Ascending aorta (tissue), 2 donors: ENCODE data around the gene CRLF2. TPM values are rescaled to one million over a fixed set of nuclear protein-coding genes. Genes with fewer than 3 reads are reported as not detected.

ENCODE experiments used
- DNase-seq, 2 donors: peaks; one replicate each; pipeline ENCODE4 v3.0.0-alpha.2; 2019; ENCODE audit warnings: low spot score in 2 of 2
- H3K27ac ChIP-seq, 2 donors: fragments of 200-600 bp; sonication (generic); one replicate each; pipeline ENCODE4 v1.5.1; 2016 to 2017; ENCODE audit warnings: mild to moderate bottlenecking in 1 of 2
- H3K27me3 ChIP-seq: fragments of 200-600 bp; sonication (generic); one replicate; pipeline ENCODE4 v1.5.1; 2017
- H3K36me3 ChIP-seq, 2 donors: fragments of 200-600 bp; sonication (generic); one replicate each; pipeline ENCODE4 v1.5.1; 2016
- H3K4me1 ChIP-seq, 2 donors: fragments of 200-600 bp; sonication (generic); one replicate each; pipeline ENCODE4 v1.5.1; 2016 to 2017; ENCODE audit warnings: mild to moderate bottlenecking in 1 of 2
- H3K4me3 ChIP-seq, 2 donors: fragments of 200-600 bp; sonication (generic); one replicate each; pipeline ENCODE4 v1.5.1; 2016 to 2017; ENCODE audit warnings: mild to moderate bottlenecking in 1 of 2
- H3K9me3 ChIP-seq, 2 donors: fragments of 200-600 bp; sonication (generic); one replicate each; pipeline ENCODE4 v1.5.1; 2016
- intact Hi-C: fragments of 100-400 bp; cut with DNase I; formaldehyde crosslinking; loops from one replicate; pipeline ENCODE4 v1.15.1; 2023
- total RNA-seq: library from RNA; depleted of rRNA; stranded (reverse); fragments of >200 nt; gene quantifications from one replicate; pipeline ENCODE4 v1.1.0, GENCODE V29; 2016
- TF ChIP-seq, protein P1 (sequence below), 3 experiments: fragments of 200-600 bp in 2 of 3; fragments of 450-650 bp in 1 of 3; sonication (generic) in 2 of 3; IDR thresholded peaks; one replicate each; pipeline ENCODE4 v1.5.1; 2016 to 2019; ENCODE audit warnings: antibody characterized with exemption in 3 of 3, mild to moderate bottlenecking in 1 of 3, moderate library complexity in 1 of 3

The CRLF2 gene
- total RNA-seq, 1 donor from 2014 or later, result 1.1 TPM

DNA sequence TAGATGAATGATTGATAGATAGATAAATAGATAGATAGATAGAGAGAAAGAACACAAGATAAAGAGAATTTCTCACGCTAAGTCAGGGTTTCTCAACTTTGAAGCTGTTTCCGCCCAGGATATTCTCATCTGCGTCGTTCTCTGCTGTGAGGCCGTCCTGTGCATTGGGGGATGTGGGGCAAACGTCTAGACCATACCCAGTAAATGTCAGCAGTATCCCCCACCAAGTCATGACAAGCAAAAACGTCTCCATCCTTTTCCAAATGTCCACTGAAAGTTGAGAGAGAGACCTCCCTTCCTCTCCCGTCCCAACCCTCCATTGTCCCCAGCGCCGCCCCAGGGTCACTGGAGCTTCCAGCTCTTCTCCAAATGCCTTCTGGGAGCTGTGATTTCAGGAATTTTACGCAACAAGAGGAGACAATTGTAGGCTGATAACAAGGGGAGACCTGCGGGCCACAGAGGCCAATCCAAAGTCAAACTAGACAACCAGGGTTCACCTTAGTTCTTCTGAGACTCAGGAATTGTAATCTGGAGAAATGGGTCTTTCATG, 8.9 kb upstream of the CRLF2 start:
- Histone ChIP-seq H3K27me3 (no peaks in the 10 kb centered on the region), H3K36me3 (no peaks in the 10 kb centered on the region), H3K4me3 (no peak overlapping the region), H3K4me1 (no peaks in the 10 kb centered on the region), H3K27ac (no peak overlapping the region), H3K9me3 (peaks cover 0 to 2% of the 10 kb centered on the region in 2 donors)
- intact Hi-C loops, result no loop called here
- TF ChIP-seq, protein P1, sequence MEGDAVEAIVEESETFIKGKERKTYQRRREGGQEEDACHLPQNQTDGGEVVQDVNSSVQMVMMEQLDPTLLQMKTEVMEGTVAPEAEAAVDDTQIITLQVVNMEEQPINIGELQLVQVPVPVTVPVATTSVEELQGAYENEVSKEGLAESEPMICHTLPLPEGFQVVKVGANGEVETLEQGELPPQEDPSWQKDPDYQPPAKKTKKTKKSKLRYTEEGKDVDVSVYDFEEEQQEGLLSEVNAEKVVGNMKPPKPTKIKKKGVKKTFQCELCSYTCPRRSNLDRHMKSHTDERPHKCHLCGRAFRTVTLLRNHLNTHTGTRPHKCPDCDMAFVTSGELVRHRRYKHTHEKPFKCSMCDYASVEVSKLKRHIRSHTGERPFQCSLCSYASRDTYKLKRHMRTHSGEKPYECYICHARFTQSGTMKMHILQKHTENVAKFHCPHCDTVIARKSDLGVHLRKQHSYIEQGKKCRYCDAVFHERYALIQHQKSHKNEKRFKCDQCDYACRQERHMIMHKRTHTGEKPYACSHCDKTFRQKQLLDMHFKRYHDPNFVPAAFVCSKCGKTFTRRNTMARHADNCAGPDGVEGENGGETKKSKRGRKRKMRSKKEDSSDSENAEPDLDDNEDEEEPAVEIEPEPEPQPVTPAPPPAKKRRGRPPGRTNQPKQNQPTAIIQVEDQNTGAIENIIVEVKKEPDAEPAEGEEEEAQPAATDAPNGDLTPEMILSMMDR (IDR thresholded peaks at IDR 0.05), result no peak
- peak in 1 of 2 donors; percentile 34 for DNase-seq

DNA sequence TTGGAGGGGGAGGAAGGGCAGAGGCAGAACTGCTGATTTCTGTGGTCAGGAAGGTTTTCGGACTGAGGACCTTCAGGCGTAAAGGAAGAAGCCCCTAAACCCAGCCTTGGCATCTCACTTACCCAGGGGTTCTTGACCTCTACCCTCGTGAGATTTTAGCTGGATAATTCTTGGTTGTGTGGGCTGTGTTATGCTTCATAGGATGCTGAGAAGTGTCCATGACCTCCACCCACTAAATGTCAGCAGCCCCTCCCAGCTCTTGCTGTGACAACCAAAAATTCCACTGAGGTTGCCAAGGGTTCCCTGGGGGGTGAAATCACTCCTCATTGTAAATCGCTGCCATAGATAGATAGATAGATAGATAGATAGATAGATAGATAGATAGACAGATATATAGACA, 5.8 kb upstream of the CRLF2 start:
- Histone ChIP-seq H3K4me3 (no peak overlapping the region), H3K27me3 (no peaks in the 10 kb centered on the region), H3K9me3 (peaks cover 0 to 2% of the 10 kb centered on the region in 2 donors), H3K4me1 (no peaks in the 10 kb centered on the region), H3K27ac (no peak overlapping the region), H3K36me3 (no peaks in the 10 kb centered on the region)
- intact Hi-C loops, result no loop called here
- peak in 1 of 2 donors; percentile 18 for DNase-seq
- TF ChIP-seq, protein P1 (IDR thresholded peaks at IDR 0.05), result no peak

DNA sequence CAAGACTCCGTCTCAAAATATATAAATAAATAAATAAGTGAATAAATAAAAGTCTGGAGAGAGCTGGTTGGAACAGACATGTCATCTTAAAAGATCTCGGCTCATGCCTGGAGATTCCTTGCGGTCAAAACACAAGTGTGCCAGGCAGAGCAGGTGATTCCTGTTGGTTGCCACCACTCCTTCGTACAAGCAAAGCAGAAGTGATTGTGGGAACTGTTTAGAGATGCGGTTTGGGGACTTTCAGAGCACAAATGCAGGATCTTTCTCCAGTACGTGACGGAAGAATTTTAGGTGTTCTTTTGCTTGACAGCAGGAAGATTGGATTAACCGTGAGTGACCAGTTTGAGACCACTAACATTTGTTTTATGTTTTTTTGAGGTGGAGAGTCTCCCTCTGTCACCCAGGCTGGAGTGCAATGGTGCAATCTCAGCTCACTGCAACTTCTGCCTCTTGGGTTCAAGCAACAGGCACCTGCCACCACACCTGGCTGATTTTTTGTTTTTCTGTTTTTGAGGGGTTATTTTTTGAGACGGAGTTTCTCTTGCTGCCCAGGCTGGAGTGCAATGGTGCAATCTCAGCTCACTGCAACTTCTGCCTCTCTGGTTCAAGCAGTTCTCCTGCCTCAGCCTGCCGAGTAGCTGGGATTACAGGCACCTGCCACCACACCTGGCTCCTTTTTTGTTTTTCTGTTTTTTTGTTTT, 2.8 kb upstream of the CRLF2 start:
- Histone ChIP-seq H3K4me1 (no peaks in the 10 kb centered on the region), H3K4me3 (no peak overlapping the region), H3K27ac (no peak overlapping the region), H3K36me3 (no peaks in the 10 kb centered on the region), H3K27me3 (no peaks in the 10 kb centered on the region), H3K9me3 (no peaks in the 10 kb centered on the region)
- TF ChIP-seq, protein P1 (IDR thresholded peaks at IDR 0.05), result no peak
- DNase-seq, result peak in 1 of 2 donors; percentile 39
- intact Hi-C loops, result no loop called here

DNA sequence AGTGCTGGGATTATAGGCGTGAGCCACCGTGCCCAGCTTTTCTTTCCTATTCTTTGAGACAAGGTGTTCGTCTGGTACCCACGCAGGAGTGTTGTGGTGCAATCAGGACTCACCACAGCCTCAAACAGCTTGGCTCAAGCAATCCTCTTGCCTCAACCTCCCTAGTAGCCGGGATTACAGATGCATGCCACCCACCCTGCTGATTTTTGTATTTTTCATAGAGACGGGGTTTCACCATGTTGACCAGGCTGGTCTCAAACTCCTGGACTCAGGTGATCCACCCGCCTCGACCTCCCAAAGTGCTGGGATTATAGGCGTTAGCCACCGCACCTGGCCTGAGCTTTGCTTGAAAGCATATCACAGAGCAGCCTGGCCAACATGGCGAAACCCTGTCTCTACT, 1.5 kb upstream of the CRLF2 start:
- no peak overlapping the region for H3K27ac ChIP-seq
- H3K27me3 ChIP-seq, result no peaks in the 10 kb centered on the region
- no peaks in the 10 kb centered on the region for H3K9me3 ChIP-seq
- peak in 1 of 2 donors; percentile 44 for DNase-seq
- H3K4me1 ChIP-seq, result no peaks in the 10 kb centered on the region
- intact Hi-C loops, result no loop called here
- H3K4me3 ChIP-seq, result no peak overlapping the region
- TF ChIP-seq, protein P1 (IDR thresholded peaks at IDR 0.05), result no peak
- H3K36me3 ChIP-seq, result no peaks in the 10 kb centered on the region

DNA sequence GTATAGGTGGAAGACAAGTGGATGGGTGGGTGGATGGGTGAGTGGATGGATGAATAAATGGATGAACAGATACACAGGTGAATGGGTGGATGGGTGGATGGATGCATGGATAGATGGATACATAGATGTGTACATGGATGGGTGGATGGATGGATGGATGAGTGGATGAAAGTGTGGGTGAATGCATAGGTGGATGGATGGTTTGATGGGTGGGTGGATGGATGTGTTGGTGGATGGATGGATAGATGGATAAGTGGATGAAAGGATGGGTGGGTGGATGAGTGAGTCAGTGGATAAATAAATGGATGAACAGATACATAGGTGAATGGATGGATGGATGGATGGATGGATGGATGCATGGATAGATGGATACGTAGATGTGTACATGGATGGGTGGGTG, 1.6 kb downstream of the CRLF2 start:
- intact Hi-C loops, result no loop called here
- Histone ChIP-seq H3K27me3 (no peaks in the 10 kb centered on the region), H3K9me3 (no peaks in the 10 kb centered on the region), H3K4me3 (no peak overlapping the region), H3K36me3 (no peaks in the 10 kb centered on the region), H3K27ac (no peak overlapping the region), H3K4me1 (no peaks in the 10 kb centered on the region)
- TF ChIP-seq, protein P1 (IDR thresholded peaks at IDR 0.05), result no peak
- peak in 1 of 2 donors; percentile 19 for DNase-seq
